HG02763 (cell line): ENCODE results near the gene CLIC6.

Source experiments
- ATAC-seq: cut with Tn5 transposase; IDR thresholded peaks from one replicate; pipeline ENCODE4 v1.9.1; 2021; ENCODE audit warnings: mild to moderate bottlenecking, moderate library complexity; ENCODE audit not compliant: unreplicated experiment

CLIC6 gene

DNA sequence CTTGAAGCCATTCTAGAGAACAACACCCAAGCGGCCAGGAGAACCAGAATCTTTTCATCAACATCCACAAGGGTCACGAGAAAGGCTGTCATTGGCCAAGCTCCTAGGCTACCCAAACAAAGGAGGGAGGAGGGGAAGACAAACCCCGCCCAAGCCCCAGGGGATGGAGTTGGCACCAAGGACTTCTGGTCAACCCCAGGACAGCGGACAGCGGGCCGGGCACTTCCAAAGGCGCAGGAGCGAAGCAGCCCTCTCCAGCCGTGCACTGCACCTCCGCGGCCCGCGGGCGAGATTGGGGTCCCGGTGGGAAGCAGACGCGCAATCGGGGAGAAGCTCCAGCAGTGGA, at the start of gene CLIC6:
Gene CLIC6, plus strand, starts transcription at position 192 of the 346 bp plus-strand sequence. CDS start 395 bp downstream, outside the sequence.
- no peak for ATAC-seq

DNA sequence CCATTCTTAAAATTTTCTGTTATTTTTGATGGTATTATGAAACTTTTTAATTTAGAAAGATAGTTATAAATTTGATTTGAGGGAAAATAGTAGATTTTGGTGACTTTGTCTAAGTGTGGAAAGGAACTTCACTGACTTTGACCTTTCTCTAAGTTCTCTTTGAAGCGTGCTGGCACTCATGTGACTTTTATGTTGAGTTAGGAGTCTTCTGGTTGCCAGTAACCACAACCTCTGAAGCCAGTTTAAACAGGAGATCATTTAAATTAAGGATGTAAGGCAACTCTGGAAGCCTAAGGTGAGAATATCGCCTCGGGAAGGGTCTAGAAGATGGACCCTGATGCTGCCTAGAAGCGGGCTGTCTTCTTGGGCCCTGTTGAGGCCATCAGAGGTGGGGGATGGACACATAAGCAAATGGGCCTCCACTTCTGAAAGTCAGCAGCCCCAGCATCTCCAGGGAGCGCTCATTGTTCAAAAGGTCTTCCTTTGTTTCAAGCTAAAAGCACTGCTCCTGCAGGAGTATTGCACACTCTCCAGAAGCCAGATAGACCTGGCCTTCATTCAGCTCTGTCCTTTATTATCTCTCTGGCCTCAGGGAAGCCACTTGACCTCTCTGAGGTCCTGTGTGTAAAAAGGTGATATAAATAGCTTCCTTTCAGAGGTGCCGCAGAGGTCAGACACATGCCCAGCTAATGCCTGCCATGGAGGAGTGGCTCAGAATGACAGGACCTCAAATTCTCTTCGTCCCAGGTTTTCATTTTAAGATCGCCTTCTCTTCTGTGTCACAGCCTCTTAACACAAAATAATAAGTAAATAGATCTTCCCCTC, 48.7 kb upstream of the CLIC6 start:
- ATAC-seq: no peak

DNA sequence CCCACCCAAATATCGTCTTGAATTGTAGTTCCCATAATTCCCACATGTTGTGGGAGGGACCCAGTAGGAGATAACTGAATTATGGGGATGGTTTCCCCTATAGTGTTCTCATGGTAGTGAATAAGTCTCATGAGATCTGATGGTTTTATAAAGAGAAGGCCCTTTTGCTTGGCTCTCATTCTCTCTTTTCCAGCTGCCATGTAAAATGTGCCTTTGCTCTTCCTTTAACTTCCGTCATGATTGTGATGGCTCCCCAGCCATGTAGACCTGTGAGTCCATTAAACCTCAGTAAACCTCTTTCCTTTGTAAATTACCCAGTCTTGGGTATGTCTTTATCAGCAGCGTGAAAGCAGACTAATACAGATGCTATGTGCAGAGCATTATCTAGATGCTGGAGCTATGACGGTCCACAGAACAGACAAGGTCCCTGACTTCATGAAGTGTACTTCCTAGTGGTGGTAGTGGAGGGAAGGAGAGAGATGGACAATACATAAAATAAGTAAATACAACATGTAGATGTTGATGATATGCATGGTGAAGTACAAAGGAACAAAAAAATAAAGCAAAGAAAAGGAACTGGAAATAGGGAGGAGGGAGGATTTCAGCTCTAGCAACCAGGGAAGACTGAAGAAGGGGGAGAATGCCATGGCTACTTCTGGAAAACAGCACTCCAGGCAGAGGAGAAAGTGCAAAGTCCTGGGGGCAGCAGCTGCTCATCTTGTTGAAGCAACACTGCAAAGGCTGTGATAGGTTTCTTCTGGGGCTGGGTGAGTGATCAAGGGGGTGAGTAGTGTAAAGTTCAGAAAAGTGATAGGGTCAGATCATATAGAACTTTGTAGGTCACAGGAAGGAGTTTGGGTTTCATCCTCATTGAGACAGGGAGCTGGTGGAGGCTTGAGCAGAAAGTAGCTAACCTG, 47.1 kb upstream of the CLIC6 start:
- no peak for ATAC-seq

DNA sequence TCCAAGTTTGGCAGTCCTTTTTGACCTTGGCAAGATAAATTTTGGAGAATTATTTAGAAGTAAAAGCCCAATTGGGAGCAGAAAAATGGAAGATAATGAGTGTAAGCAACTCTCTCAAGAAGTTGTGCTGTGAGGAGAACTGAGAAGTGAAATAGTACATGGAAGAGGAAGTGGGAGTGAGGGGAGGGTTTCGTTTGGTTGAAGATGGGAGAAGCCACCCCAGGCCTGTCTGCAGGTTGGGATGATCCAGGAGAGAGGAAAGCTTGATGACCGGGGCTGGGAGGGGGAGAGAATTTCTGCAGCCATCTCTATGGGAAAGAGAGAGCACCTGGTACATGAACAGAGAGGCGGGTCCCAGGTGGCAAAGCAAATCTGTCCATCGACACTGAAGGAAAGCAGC, 45.3 kb upstream of the CLIC6 start:
- ATAC-seq: no peak

DNA sequence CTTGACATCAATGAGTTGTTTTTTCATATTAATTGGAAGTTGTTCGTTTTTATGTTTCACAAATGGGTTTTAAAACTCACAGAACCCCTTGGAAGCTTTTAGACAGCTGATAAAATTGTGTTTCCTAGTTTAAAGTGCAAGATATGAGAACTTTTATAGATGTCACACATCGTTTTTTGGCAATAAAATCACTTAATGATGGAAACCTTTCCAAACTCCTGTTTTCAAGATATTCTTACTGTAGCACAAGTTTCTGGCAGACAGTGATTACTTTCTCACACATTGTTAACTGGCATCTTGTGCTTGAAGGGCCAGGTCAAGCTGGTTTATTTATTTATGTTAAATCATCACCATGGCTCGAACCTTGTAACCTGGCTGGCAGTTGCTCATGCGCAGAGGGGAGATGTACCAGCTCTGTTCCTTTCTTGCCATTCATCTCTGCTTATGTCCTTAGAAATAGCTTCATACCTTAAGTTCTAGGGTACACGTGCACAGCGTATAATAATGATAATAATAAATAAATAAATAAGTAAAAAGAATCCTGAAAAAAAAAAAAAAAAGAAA, 43.7 kb upstream of the CLIC6 start:
- no peak for ATAC-seq

DNA sequence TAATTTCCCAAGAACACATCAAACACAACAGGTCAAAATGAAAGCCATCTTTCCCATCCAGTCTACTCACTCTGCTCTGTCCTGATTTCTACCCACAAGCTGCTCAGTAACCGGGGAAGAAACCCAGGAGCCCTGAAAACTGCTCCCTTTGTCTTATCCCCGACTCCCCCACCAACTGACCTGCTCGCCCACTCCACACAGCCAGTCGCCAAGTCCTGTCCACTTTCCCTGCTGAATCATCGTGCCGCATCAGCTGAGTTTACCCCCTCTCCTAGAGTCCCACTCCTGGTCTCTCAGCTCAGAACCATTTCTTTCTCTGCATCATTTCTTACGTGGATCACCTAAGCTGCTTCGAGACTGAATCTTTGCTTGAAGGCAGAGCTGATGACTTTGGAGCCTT, 42.7 kb upstream of the CLIC6 start:
- no peak for ATAC-seq

DNA sequence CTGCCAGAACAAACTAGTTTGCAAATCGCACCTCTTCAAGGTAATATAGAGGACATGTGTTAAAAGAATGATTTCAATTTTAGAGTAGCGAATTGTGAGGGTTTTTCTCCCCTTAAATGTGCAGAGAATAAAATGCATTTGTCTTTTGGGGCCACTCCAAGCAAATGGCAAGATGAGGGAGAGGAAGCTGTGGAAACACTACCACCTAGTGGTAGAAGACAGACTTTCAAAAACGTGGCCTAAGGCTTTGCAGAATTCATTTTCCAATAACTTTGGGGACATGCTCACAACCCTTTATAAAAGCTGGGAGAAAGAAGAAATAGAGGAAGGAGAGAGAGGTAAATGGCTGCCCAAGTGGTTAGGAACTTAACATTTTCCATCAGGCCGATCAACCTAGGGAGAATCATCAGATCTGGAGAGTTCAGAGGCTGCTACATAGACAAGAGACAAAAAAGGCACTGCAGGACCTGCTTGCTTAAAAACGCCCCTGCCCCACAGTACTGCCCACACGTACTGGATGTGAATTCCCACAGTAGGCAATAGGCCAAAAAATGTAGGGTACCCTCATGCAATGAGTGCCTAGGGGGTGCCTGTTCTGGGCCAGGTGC, 38.2 kb upstream of the CLIC6 start:
- no peak for ATAC-seq

DNA sequence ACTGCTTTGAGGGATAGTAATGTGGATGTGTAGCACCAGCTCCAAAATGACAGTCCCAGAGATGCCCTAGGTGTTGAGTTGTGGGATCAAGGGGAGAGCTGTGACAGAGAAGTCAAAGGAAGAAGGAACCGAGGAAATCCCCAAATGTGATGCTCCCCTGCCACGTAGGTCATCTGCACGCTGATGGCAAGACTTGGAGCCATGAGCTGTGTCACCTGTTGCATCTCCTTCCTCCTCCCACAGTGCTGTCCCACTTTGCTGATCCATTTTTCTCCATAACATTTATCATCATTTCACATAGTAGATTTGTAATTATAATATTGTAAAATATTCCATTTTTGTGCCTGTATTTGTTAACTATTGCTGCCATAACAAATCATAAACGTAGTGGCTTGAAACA, 36.3 kb upstream of the CLIC6 start:
- ATAC-seq: no peak

DNA sequence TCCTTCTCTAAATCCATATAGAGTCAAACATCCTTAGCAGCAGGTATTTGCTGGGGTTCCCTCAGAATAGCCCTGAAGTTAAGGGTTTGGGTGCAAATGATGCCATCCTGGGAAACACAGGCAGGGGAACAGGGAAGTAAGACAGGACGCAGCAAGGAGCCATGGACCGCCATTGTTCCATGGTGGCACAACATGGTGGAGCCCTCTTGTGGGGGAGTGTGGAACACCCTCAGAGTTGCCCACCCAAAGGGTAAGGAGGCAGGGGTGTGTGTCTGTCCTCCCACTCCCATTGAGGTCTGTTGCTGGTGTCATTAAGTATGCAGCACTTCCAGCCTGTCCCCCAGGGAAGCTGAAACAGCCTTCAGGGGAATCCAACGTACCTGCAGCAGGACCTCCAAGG, 33.5 kb upstream of the CLIC6 start:
- no peak for ATAC-seq

DNA sequence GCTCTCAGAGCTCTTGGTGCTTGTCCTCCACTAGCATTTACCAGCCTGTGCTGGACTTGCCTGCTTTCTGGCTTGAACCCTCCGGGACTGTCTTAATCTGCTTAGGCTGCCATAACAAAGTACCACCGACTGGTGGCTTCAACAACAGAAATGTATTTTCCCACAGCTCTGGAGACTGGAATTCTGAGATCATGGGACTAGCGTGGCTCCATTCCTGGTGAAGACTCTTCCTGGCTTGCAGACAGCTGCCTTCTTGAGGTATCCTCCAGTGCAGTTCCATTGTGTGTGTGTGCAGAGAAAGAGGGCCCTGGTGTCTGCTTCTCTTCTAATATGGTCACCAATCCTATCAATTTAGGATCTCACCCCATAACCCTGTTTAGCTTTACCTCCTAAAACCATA, 31.8 kb upstream of the CLIC6 start:
- no peak for ATAC-seq

DNA sequence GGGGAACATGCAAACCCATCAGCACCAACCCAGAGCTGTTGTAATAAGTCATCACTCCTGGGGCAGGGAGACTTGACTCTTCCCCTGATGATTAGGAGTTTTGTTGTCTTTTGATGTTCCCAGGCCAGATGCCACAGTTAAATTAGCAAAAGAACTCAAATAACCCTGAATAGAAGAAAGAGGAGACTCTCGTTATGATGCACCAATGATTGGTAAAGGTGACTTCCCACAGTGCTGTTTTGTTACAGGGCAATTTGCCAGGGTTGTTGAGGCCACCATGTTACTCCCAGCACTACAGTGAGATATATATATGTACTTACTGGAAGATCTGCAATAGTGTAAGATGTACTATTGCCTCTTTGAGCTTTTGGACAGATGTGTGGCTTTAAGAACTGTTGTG, 29.5 kb upstream of the CLIC6 start:
- no peak for ATAC-seq

DNA sequence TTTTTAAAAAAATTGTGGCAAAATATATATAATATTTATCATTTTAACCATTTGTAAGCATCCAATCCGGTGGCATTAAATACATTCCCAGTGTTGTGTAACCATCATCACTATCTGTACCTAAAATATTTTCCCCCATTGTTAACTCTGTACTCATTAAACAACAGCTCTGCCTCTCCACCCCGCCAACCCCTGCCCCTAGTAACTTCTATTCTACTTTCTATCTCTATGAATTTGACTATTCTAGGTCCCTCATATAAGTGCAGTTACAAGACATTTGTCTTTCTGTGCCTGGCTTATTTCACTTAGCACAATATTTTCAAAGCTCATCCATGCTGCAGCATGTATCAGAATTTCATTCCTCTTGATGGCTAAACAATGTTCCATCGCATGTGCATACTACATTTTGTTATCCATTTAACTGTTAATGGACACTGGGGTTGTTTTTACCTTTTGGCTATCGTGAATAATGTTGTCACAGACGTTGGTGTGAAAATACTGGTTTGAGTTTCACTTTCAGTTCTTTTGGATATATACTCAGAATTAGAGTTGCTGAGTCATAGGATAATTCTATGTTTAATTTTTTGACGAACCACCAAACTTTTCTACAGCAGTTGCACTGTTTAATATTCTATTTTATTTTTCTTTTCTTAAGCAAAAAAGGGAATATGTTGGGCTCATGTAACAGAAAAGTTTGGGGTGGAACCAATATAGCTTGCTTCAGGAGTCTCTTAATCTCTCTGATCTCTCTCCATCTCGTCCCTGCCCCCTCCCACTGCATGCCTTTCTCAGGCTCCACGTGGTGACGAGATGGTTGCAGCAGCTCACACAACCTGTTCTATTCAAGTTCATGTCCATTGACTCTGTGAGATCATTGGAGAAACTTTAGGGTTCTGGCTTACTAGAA, 28.7 kb upstream of the CLIC6 start:
- no peak for ATAC-seq

DNA sequence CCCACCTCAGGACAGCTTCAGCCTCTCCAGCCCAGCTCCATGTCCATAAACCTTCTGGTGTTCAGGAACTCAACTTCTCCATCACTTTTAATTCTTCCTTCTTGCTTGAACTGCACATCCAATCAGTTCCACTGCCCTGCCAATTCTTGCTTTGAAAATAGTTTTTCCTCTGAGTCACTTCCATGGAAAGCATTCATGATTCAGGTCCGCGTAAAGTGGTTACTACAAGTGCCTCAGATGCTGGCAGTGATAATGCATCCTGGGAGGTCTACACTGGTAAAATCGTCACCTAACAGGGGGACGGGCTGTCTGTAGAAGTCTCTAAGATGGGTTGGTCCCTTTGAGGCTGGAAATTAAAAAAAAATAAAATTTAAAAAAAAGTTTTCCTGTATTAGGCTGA, 27.9 kb upstream of the CLIC6 start:
- no peak for ATAC-seq

DNA sequence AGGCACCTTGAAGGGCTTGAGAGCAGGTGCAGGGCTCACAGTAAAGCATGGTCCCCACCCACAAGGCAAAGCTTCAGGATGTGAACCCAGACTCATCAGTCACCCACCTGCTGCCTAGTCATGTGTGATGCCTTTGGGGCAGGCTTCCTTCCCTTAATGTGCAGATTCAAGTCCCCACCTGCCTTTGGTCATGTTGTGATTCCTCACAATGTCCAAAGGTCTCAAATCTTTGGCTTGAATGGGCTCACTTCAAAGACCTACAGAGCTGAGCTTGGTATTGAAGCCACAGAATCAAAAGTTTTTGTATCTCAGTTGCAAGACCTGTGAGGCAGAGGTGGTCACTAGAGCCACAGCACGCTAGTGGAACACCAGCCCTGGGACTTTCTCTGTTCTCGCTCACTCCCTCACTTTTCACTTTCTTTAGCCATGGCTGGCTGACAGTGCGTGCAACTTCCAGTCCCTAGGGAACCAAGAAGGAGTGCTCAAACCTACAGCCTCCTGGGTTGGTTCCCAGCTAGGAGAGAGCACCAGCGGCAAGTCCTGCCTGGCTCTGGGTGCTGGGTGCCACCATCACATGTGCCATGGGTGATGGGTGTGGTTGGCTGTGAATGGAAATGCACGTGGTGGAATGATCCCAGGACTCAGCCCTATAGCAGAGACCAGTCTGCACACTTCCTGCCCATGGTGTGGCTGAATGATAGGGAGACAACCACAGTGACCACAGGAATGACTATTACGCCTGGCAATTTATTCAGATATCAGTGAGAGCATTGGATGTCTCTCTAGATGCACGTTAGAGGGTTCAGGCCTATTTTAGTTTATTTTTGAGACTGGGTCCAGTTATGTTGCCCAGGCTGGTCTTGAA, 26.4 kb upstream of the CLIC6 start:
- peak; percentile 47 for ATAC-seq

DNA sequence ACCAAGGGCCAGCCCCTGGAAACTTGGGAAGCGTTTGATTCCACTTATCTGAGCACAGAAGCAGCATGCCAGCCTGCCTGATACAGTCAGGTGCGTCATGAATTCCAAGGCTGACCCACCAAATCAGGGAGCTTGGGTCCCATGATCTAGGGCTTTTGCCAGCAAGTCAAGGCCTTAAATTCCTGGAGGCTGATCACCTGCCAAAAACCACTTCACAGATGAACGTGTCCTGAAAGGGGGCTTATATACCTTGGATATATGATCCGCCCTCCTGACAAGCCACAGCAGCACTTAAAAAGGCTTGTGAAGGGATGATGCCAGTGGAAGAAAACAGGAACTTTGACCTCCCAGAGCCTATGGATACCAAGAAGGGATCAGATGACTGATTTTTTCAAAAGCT, 24.0 kb upstream of the CLIC6 start:
- no peak for ATAC-seq

DNA sequence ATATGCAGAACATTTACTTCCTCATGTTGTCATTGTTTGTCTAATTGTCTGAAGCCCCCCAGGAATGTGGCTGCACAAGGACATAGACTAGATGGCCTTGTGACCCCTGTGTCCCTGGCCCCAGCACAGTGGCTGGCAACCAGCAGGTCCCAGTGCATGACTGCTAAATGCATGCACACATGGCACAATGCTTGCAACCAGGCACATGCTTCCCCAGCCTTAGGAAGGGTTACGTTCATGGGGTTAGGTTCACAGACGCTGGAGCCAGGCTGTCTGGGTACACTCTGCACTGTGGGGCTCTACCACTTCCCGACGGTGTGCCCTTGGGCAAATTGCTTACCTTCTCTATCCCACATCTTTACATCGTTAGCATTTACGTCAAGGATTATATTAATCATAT, 21.2 kb upstream of the CLIC6 start:
- ATAC-seq: no peak

DNA sequence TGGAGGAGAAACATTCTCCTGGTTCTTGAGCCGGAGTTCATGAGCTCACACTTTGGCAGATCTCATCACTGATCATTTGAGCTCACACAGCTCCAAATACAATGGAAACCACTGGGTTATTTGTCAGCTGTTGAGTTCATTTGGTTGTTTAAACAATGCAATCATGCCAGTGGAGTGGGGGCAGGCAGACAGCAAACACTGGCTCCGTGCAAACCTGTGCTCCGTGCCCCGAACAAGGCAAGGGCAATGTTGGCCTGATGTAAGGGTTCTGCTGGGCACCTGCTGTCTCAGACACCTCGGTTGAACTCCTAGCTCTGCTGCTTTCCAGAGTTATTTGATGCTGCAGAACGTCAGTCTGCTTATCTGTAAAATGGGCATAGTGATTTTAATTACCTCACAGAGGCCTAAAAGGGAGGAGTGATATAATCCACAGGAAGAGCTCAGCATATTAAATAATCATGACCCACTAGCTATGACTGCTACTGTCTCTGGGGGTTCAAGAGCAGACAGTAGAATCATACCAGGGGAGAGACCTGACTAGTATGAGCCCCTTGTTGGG, 20.0 kb upstream of the CLIC6 start:
- ATAC-seq: no peak

DNA sequence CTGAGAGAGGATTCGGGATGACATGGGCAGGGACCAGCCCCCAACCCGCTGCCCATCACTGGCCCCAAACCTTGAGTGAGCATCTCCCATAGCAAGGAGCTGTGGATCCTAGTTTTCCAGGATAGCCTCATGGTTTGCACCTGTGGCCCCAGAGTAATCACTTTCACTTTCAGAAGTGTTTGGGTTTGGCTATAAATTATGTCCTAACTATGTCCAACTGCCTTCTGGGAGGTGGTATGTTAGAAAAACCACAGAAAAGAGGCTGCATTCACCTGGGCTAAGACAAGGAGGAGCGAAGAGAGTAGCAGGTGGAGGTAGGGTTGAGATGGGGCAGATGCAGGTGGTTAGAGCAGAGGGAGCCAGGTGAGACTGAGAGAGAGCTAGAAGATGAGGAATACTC, 19.4 kb upstream of the CLIC6 start:
- ATAC-seq: no peak

DNA sequence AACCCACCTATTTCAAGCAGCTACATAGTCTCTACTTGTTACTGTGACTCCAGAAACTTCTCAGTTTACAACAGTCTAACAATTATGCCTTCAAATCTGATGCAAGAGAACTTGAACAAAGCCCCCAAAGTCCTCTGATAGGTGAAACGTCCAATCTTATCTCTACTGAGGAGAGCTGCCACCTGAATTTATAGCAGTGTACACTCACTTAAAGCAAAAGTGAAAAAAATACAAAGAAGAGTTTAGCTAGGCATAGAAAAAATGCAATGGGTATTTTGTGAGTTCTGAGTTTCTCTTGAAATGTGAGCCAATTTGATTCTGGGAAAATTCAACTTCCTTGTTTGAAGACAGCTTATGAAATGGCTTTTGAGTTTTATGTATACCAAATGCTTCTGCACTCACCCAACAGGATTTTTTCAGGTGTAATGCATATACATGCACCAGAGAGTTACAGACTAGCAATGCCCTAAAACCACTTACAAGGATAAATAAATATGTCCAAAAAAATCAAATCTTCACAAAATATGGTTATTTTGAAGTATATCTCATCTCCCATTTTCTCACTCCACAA, 17.8 kb upstream of the CLIC6 start:
- ATAC-seq: no peak
